ENCODE data around the gene RBM26.
"Not testable (repeated sequence)": the region's sequence is repeated elsewhere in the genome, so short reads cannot be mapped to it uniquely, and the experiment has no call there.

RBM26 gene

GRCh38 chr13:79373916-79374315, 32.1 kb downstream of the RBM26 start:
- H3K4me3 ChIP-seq (ENCODE audit: insufficient read depth, low read depth, low read length): no peak overlapping the region
- H3K4me1 ChIP-seq (ENCODE audit: control insufficient read depth, insufficient read depth, low read length): no peaks in the 10 kb centered on the region
- H3K9me3 ChIP-seq (ENCODE audit: control insufficient read depth, low read length): no peaks in the 10 kb centered on the region
- no peak overlapping the region for H3K27ac ChIP-seq (ENCODE audit: insufficient read depth, low read depth, low read length, poor library complexity, severe bottlenecking)
- peaks cover 32% of the 10 kb centered on the region for H3K36me3 ChIP-seq (ENCODE audit: control insufficient read depth, insufficient read depth, low read length)
- WGBS, 2 experiments: 90 to 93% methylated on average over 4 of the region's 4 CpGs
- H3K27me3 ChIP-seq (ENCODE audit: control insufficient read depth, insufficient read depth, low read length, poor library complexity, severe bottlenecking): no peaks in the 10 kb centered on the region

GRCh38 chr13:79369226-79369625, 36.8 kb downstream of the RBM26 start:
- Histone ChIP-seq H3K4me1 (ENCODE audit: control insufficient read depth, insufficient read depth, low read length) (no peaks in the 10 kb centered on the region), H3K4me3 (ENCODE audit: insufficient read depth, low read depth, low read length) (no peak overlapping the region), H3K36me3 (ENCODE audit: control insufficient read depth, insufficient read depth, low read length) (peaks cover 53% of the 10 kb centered on the region), H3K9me3 (ENCODE audit: control insufficient read depth, low read length) (no peaks in the 10 kb centered on the region), H3K27ac (ENCODE audit: insufficient read depth, low read depth, low read length, poor library complexity, severe bottlenecking) (no peak overlapping the region), H3K27me3 (ENCODE audit: control insufficient read depth, insufficient read depth, low read length, poor library complexity, severe bottlenecking) (no peaks in the 10 kb centered on the region)
- no CpG with 5 or more reads among the region's 1 CpG for WGBS, 2 experiments

GRCh38 chr13:79365981-79366380, 40.1 kb downstream of the RBM26 start:
- Histone ChIP-seq H3K27me3 (ENCODE audit: control insufficient read depth, insufficient read depth, low read length, poor library complexity, severe bottlenecking) (no peaks in the 10 kb centered on the region), H3K9me3 (ENCODE audit: control insufficient read depth, low read length) (no peaks in the 10 kb centered on the region), H3K4me3 (ENCODE audit: insufficient read depth, low read depth, low read length) (no peak overlapping the region), H3K36me3 (ENCODE audit: control insufficient read depth, insufficient read depth, low read length) (peaks cover 61% of the 10 kb centered on the region), H3K27ac (ENCODE audit: insufficient read depth, low read depth, low read length, poor library complexity, severe bottlenecking) (no peak overlapping the region), H3K4me1 (ENCODE audit: control insufficient read depth, insufficient read depth, low read length) (no peaks in the 10 kb centered on the region)
- 82 to 94% methylated on average over 2 of the region's 2 CpGs for WGBS, 2 experiments

DNA sequence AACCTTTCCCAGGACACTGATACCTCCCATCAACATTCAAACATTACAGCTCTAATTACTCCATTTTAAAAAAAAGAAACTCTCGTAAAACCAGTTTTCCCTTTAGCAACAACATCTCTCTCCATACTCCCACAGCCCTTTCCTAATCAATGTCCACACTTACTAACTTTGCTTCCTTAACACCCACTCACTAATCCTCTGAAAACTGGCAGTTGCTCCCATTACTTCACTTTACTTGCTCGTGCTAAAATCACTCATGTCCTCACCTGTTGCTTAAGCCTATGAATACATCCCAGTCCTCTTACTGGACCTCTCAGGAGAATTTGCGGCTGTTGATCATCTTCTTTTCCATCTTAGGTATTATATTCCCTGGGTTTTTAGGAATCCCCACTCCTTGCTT, 44.8 kb downstream of the RBM26 start:
- Histone ChIP-seq H3K36me3 (ENCODE audit: control insufficient read depth, insufficient read depth, low read length) (peaks cover 30% of the 10 kb centered on the region), H3K4me3 (ENCODE audit: insufficient read depth, low read depth, low read length) (no peak overlapping the region), H3K9me3 (ENCODE audit: control insufficient read depth, low read length) (no peaks in the 10 kb centered on the region), H3K4me1 (ENCODE audit: control insufficient read depth, insufficient read depth, low read length) (no peaks in the 10 kb centered on the region), H3K27me3 (ENCODE audit: control insufficient read depth, insufficient read depth, low read length, poor library complexity, severe bottlenecking) (no peaks in the 10 kb centered on the region), H3K27ac (ENCODE audit: insufficient read depth, low read depth, low read length, poor library complexity, severe bottlenecking) (no peak overlapping the region)
- WGBS, 2 experiments: 90 to 95% methylated on average over 3 of the region's 3 CpGs

DNA sequence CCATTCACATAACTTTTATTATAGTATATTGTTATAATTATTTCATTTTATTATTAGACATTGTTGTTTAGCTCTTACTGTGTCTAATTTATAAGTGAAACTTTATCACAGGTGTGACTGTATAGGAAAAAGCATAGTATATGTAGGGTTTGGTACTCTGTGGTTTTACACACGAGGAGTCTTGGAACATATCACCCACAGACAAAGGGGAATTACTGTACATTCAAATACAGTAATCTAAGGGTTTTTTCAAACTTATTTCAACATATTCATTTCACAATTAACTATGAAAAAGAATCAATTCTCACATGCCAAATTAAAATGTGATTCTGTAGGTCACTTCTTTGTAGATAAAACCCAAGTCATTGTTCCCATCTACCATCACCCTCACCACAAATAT, 46.0 kb downstream of the RBM26 start:
- WGBS, 2 experiments: 89% methylated on average over 1 of the region's 1 CpG; no CpG with 5 or more reads in 1 of the 2 experiments
- Histone ChIP-seq H3K27ac (ENCODE audit: insufficient read depth, low read depth, low read length, poor library complexity, severe bottlenecking) (no peak overlapping the region), H3K9me3 (ENCODE audit: control insufficient read depth, low read length) (no peaks in the 10 kb centered on the region), H3K27me3 (ENCODE audit: control insufficient read depth, insufficient read depth, low read length, poor library complexity, severe bottlenecking) (no peaks in the 10 kb centered on the region), H3K36me3 (ENCODE audit: control insufficient read depth, insufficient read depth, low read length) (peaks cover 22% of the 10 kb centered on the region), H3K4me1 (ENCODE audit: control insufficient read depth, insufficient read depth, low read length) (no peaks in the 10 kb centered on the region), H3K4me3 (ENCODE audit: insufficient read depth, low read depth, low read length) (no peak overlapping the region)

DNA sequence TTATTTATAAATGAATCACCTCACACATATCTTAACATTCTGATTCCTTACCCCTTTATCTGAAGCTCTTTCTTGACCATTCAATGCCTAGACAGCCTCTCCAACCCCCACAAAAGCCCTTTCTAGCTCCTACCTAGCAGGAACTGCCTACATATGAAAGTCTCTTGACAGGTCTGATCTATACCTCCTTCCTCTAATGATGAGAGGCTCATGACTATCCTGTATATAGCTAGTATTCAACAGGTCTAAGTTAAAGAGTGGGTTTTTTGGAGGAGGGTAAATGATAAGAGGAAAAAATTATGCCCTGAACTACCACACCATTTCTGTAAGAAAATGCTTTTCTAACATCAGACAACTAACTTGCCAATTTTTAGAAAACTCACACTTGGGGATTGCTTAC, 47.0 kb downstream of the RBM26 start:
- H3K27me3 ChIP-seq (ENCODE audit: control insufficient read depth, insufficient read depth, low read length, poor library complexity, severe bottlenecking): no peaks in the 10 kb centered on the region
- H3K9me3 ChIP-seq (ENCODE audit: control insufficient read depth, low read length): no peaks in the 10 kb centered on the region
- H3K27ac ChIP-seq (ENCODE audit: insufficient read depth, low read depth, low read length, poor library complexity, severe bottlenecking): peak overlapping the region; percentile 9
- H3K4me1 ChIP-seq (ENCODE audit: control insufficient read depth, insufficient read depth, low read length): no peaks in the 10 kb centered on the region
- peaks cover 26% of the 10 kb centered on the region for H3K36me3 ChIP-seq (ENCODE audit: control insufficient read depth, insufficient read depth, low read length)
- no peak overlapping the region for H3K4me3 ChIP-seq (ENCODE audit: insufficient read depth, low read depth, low read length)

DNA sequence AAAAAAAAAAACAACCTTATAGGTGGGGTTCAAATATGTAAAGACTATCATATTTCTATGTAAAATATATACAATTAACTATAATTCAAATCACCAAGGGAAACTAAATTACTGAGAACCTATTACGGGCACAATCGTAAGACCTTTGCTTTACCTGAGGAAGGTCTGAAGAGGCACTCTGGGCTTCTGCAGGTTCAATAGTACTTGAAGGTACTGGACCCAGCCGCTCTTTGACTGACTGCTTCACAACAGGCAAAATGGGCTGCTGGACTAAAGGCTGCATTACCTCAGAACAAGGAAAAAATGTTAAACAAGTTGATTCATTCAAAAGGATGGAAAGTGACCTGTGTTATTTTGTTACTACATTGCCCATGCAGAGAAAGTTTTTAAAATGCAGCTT, 51.8 kb downstream of the RBM26 start:
- H3K27me3 ChIP-seq (ENCODE audit: control insufficient read depth, insufficient read depth, low read length, poor library complexity, severe bottlenecking): no peaks in the 10 kb centered on the region
- peaks cover 16% of the 10 kb centered on the region for H3K36me3 ChIP-seq (ENCODE audit: control insufficient read depth, insufficient read depth, low read length)
- 98 to 99% methylated on average over 3 of the region's 3 CpGs for WGBS, 2 experiments
- H3K4me1 ChIP-seq (ENCODE audit: control insufficient read depth, insufficient read depth, low read length): no peaks in the 10 kb centered on the region
- no peak overlapping the region for H3K27ac ChIP-seq (ENCODE audit: insufficient read depth, low read depth, low read length, poor library complexity, severe bottlenecking)
- no peak overlapping the region for H3K4me3 ChIP-seq (ENCODE audit: insufficient read depth, low read depth, low read length)
- no peaks in the 10 kb centered on the region for H3K9me3 ChIP-seq (ENCODE audit: control insufficient read depth, low read length)

- no peak overlapping the region for H3K4me3 ChIP-seq (ENCODE audit: insufficient read depth, low read depth, low read length)
- H3K27me3 ChIP-seq (ENCODE audit: control insufficient read depth, insufficient read depth, low read length, poor library complexity, severe bottlenecking): no peaks in the 10 kb centered on the region
- peaks cover 16% of the 10 kb centered on the region for H3K36me3 ChIP-seq (ENCODE audit: control insufficient read depth, insufficient read depth, low read length)
- no peaks in the 10 kb centered on the region for H3K4me1 ChIP-seq (ENCODE audit: control insufficient read depth, insufficient read depth, low read length)
- H3K9me3 ChIP-seq (ENCODE audit: control insufficient read depth, low read length): no peaks in the 10 kb centered on the region
- no peak overlapping the region for H3K27ac ChIP-seq (ENCODE audit: insufficient read depth, low read depth, low read length, poor library complexity, severe bottlenecking)
- 91 to 100% methylated on average over 1 of the region's 2 CpGs for WGBS, 2 experiments
Observed at GRCh38 chr13:79353693-79354092, 52.4 kb downstream of the RBM26 start.

- no peak overlapping the region for H3K27ac ChIP-seq (ENCODE audit: insufficient read depth, low read depth, low read length, poor library complexity, severe bottlenecking)
- H3K36me3 ChIP-seq (ENCODE audit: control insufficient read depth, insufficient read depth, low read length): peaks cover 16% of the 10 kb centered on the region
- no peaks in the 10 kb centered on the region for H3K9me3 ChIP-seq (ENCODE audit: control insufficient read depth, low read length)
- H3K27me3 ChIP-seq (ENCODE audit: control insufficient read depth, insufficient read depth, low read length, poor library complexity, severe bottlenecking): no peaks in the 10 kb centered on the region
- H3K4me1 ChIP-seq (ENCODE audit: control insufficient read depth, insufficient read depth, low read length): no peaks in the 10 kb centered on the region
- H3K4me3 ChIP-seq (ENCODE audit: insufficient read depth, low read depth, low read length): no peak overlapping the region
Observed at GRCh38 chr13:79352107-79352506, 53.9 kb downstream of the RBM26 start.

- H3K4me3 ChIP-seq (ENCODE audit: insufficient read depth, low read depth, low read length); H3K27ac ChIP-seq (ENCODE audit: insufficient read depth, low read depth, low read length, poor library complexity, severe bottlenecking); H3K9me3 ChIP-seq (ENCODE audit: control insufficient read depth, low read length); H3K27me3 ChIP-seq (ENCODE audit: control insufficient read depth, insufficient read depth, low read length, poor library complexity, severe bottlenecking); H3K4me1 ChIP-seq (ENCODE audit: control insufficient read depth, insufficient read depth, low read length): not testable (repeated sequence)
- peaks cover 19% of the 10 kb centered on the region for H3K36me3 ChIP-seq (ENCODE audit: control insufficient read depth, insufficient read depth, low read length)
- 94% methylated on average over 10 of the region's 10 CpGs for WGBS, 2 experiments
Observed at GRCh38 chr13:79349608-79350007, 56.4 kb downstream of the RBM26 start.

DNA sequence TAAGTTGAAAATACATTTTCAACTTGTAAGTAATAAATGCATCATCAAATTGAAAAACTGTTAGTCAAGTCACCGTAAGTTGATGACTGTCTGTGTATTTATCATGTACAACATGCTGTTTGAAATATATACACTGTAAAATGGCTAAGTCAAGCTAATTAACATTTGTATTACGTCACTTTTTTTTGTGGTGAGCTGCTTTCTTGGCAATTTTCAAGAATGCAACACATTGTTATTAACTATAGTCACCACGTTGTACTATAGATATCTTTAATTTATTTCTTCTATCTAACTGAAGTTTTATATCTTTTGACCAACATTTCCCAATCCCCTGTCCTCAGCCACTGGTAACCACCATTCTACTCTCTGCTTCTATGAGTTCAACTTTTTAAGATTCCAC, 57.0 kb downstream of the RBM26 start:
- Histone ChIP-seq H3K4me1 (ENCODE audit: control insufficient read depth, insufficient read depth, low read length) (no peaks in the 10 kb centered on the region), H3K9me3 (ENCODE audit: control insufficient read depth, low read length) (no peaks in the 10 kb centered on the region), H3K27ac (ENCODE audit: insufficient read depth, low read depth, low read length, poor library complexity, severe bottlenecking) (no peak overlapping the region), H3K36me3 (ENCODE audit: control insufficient read depth, insufficient read depth, low read length) (peaks cover 18% of the 10 kb centered on the region), H3K27me3 (ENCODE audit: control insufficient read depth, insufficient read depth, low read length, poor library complexity, severe bottlenecking) (no peaks in the 10 kb centered on the region), H3K4me3 (ENCODE audit: insufficient read depth, low read depth, low read length) (no peak overlapping the region)
- 88 to 100% methylated on average over 2 to 3 of the region's 3 CpGs for WGBS, 2 experiments

Measured in ectodermal cell (in vitro differentiated cells).